Stimulated activated CD4-positive, alpha-beta T cell treated with anti-CD3 and anti-CD28 coated beads, Interleukin-1b, Interleukin-23, amount 100 ng/mL, for 1 hour (primary cell): ENCODE results near the gene SCGB1D2.
"Not testable (repeated sequence)": the region's sequence is repeated elsewhere in the genome, so short reads cannot be mapped to it uniquely, and the experiment has no call there.

Experiments used
- DNase-seq, 2 donors: peaks; one replicate each; pipeline ENCODE4 v3.0.0-alpha.2; 2020; ENCODE audit warnings: low read depth in 2 of 2

SCGB1D2 gene, protein sequence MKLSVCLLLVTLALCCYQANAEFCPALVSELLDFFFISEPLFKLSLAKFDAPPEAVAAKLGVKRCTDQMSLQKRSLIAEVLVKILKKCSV

DNA sequence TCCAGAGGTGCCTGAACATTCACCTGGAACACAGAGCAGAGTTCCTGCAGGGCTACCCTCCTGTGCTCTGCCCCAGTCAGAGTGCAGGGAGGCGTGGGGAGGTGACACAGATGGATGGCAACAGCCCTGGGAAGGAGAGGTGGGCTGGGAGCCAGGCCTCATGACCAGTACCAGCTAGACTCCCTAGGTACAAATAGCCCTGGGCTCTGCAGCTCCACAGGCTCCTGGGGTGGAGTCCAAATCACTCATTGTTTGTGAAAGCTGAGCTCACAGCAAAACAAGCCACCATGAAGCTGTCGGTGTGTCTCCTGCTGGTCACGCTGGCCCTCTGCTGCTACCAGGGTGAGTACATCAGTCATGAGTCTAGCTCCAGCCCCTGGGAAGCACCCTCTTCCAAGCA, at the start of gene SCGB1D2:
SCGB1D2 (plus strand) TSS at position 219 of the 400 bp plus-strand sequence; CDS start at position 288, 69 bp downstream.
- no peak for DNase-seq

DNA sequence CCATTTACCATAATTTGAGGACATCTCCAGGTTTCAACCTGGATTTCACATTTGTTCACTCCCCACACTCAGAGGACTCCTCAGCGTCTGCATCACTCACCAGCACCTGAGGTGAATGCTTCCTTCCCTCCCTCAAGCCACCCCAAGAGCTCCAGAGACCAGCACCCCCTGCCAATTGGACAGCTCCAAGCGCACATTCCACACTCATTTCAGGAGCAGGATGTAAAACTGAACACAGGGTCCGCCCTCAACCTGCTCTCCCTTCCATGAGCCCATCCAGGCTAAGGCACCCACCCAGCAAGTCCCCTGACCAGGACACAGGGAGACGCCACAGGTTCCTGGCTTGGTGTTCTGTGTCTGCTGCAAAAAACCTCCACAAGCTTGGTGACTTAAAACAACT, 48.1 kb upstream of the SCGB1D2 start:
- DNase-seq = no peak

DNA sequence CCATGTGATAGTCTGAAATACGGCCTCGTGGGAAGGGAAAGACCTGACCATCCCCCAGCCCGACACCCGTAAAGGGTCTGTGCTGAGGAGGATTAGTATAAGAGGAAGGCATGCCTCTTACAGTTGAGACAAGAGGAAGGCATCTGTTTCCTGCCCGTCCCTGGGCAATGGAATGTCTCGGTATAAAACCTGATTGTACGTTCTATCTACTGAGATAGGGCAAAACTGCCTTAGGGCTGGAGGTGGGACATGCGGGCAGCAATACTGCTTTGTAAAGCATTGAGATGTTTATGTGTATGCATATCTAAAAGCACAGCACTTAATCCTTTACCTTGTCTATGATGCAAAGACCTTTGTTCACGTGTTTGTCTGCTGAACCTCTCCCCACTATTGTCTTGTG, 47.0 kb upstream of the SCGB1D2 start:
- not testable (repeated sequence) for DNase-seq

DNA sequence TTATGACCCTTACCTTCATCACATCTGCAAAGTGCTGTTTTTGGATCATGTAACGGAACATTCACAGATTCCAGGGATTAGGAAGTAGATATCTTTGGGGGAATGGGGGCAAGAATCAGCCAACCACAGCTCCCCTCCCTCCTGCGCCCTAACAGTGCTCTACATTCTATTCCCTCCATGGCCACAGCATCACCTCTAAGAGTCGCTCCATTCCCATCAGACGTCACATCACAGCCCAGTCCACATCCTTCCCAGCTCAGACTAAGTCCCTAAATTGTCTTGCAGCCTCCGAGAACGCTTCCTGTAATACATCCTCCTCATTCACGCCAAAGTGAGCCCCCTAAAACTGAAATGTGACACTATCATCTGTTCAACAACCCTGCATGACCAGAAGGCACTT, 46.1 kb upstream of the SCGB1D2 start:
- DNase-seq = no peak

DNA sequence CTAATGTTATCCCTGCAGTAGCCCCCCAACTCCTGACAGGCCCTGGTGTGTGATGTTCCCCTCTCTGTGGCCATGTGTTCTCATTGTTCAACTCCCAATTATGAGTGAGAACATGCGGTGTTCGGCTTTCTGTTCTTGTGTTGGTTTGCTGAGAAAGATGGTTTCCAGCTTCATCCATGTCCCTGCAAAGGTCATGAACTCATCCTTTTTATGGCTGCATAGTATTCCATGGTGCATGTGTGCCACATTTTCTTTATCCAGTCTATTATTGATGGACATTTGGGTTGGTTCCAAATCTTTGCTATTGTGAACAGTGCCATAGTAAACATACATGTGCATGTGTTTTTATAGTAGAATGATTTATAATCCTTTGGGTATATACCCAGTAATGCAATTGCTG, 44.6 kb upstream of the SCGB1D2 start:
- DNase-seq = not testable (repeated sequence)

DNA sequence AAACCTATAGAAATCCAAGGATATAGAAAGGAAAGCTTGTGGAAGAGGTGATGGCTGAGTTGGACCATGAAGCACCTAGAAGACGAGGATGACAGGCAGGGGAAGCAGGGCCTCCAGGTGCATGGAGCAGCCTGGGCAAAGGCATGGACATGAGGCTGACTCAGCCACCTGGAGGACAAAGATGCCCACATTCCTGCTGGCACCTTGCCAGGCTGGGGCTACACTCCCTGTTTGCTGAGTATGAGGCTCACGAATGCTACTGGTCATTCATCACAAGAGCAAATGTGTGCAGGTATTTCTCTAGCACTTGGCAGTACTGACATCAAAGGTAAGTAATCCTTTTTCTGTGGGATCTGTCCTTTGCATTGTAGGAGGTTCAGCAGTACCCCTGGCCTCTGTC, 40.7 kb upstream of the SCGB1D2 start:
- no peak for DNase-seq

DNA sequence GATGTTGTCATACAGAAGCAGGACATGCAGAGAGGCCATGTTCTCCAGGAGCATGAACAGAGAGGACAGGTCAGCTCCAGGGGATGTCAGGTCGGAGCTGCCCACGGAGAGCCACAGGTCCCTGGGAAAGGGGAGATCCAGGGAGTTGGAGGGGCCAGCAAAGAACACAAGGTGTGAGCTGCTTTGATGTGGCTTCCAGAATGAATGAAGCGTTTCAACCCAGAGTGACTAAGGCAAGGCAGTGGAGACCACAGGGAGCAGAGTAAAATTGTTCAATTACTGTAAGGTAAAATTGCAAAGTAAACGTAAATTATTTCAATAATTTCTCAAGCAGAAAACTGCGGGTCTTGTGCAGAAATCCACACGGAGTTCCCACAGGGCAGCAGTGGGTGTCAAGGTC, 39.1 kb upstream of the SCGB1D2 start:
- DNase-seq = no peak

DNA sequence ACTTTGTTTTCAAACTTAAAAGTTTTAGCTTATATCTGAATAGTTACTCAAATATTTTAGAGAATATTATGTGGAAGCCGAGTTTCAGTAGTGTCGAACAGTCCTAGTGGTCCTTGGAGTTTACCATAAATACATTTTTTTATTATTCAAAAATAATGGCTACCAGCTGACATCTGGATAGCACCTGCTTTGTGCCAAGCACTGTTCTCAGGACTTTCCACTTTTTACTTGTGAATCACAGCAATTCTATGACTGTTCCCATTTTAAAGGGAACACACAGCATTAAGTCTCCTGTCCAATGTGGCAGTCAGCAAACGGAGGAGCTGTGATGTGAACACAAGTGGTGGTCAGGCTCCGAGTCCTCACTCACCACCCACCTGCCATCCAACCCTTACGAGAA, 37.6 kb upstream of the SCGB1D2 start:
- DNase-seq = no peak

DNA sequence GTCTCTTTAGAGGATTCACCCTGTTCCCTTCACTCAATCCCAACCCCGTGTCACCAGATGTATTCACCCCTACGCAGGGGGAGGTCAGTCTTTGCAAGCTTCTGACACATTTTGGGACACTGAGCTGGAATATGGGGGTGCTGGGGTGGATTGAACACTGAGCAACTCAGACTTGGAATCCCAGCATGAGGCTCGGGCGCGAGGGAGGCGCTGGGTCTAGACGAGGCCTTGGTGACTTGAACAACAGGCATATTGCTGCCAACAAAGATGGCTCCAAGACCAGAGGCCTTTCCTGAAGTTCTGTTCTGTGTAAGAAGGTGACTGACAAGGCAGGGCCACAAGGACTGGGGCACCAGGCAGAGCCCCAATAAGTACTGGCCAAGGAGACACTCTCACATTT, 36.6 kb upstream of the SCGB1D2 start:
- no peak for DNase-seq

DNA sequence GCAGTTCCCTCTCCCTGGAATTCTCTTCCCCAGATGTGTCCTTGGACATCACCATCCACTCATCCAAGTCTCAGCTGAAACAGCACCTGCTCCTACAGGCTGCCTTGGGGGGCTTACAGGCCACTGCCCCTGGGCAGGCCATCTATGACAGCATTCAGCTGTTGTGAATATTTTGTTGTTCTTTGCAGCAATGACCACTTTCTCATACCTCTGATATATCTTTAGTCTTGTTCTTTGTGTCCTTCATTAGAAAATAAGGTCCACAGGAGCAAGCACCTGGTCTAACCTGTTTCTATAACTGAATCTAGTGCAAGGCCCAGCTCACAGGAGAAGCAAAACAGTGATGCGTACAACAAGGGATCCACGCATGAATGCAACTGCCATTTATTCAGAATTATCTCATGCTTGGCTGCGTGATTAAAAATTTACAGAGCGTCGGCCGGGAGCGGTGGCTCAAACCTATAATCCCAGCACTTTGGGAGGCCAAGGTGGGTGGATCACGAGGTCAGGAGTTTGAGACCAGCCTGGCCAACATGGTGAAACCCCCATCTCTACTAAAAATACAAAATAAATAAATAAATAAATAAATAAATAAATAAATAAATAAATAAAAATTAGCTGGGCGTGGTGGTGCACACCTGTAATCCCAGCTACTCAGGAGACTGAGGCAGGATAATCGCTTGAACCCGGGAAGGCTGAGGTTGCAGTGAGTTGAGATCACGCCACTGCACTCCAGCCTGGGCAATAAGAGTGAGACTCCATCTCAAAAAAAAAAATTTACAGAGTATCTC, 35.6 kb upstream of the SCGB1D2 start:
- DNase-seq = not testable (repeated sequence)

DNA sequence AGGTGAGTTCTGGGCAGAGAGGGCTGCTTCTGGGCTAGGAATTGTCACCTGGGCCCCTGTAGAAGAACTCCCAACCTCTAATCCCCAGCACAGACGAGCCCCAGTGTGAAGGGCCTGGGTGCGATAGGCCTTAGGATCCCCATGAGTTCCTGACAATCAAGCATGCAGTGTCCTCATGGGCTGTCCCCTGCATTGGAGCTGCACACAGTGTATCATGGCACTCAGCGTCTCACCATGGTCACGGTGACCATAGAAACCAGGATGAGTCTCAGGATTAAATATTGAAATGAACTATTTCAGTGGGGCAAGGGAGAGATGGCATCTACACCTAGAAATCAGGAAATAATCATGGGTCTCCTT, 33.3 kb upstream of the SCGB1D2 start:
- no peak for DNase-seq

DNA sequence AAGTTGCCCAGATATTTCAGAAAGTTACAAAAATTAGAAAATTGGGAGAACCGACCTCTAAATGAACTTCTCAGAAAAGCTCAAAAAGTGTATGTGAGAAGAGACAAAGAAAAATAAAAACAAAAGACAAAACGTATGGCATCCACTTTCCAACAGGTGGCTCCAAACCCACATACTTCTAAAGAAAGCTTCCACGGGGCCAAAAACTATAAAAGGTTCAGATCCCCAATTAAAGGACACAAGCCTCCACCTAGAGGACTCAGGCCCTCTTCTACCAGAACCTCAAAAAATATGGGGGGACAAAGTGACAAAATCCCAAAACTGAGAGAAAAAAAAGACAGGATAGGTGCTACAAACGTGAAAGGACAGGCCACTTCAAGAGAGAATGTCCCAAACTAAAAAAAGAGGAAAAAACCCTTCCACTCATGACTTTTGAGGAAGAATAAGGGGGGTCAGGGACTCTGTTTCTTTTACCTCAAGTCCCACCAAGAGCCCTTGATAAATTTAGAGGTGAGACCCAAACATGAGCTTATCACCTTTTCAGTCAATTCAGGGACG, 24.8 kb upstream of the SCGB1D2 start:
- DNase-seq = no peak

DNA sequence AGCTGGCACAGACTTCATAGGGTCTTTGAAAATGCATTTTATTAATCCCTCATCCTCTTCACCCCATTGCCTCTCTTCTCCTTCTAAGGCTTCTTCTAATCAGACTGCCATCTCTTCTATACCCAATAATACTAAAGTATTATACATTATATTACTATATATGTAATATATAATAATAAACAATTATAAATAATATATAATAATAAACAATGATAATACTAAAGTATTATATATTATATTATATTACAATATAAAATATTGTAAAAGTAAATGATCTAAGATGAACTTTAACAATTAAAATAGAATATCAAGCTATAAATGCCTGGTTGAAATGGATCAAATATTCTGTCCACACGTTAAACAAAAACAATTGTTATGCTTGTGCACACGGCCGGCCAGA, 20.5 kb upstream of the SCGB1D2 start:
- DNase-seq = no peak

DNA sequence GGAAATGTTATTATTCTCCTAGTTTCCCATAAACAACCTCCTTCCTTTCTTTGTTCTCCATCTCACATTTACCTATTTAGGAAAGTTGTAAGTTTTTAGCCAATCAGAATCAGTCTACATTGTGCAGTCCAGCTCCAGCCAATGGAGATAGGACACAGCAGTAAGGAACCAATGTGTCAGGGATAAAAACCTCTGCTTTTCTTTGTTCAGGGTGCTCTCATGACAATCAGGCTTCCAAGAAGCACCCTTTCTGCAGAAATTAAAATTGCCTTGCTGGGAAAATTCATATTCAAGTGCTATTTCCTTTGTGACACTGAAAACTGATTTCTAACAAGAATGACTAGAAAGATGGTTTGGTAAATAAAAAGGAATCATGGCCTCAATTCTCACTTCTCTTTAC, 18.9 kb upstream of the SCGB1D2 start:
- no peak for DNase-seq

DNA sequence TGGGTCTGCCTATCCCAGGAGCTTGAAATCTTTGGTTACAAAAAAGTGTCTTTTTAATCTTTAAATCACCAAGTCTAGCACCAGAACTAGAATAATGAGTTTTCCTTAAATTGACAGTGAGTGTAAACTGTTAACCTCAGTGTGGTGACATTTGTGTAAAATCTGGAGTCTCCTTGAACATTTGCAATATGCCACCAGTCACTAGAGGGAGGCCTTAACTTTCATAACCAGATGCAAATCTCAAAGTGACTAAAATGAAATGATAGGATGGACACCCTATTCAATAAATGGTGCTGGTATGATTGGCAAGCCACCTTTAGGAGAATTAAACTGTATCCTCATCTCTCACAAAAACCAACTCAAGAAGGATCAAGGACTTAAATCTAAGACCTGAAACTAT, 8.3 kb upstream of the SCGB1D2 start:
- no peak for DNase-seq

DNA sequence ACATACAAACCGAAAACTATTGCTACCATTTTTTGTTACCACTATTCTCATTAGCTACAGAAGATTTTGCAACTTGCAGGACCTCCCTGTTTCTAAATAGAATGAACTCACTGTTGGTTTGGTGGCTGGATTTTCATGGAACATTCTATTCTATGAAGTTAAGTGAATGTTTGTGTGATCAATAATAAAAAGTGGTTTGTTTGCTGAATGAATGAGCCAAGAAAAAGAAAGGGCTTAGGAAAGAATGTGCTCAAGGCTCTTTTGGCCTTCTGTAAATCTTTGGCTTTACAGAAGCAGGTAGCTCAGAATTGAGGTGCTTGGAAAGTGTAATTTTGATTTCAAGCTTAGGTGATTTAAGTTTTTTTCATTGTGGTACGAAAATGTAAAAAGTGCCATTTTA, 5.9 kb upstream of the SCGB1D2 start:
- DNase-seq = no peak

DNA sequence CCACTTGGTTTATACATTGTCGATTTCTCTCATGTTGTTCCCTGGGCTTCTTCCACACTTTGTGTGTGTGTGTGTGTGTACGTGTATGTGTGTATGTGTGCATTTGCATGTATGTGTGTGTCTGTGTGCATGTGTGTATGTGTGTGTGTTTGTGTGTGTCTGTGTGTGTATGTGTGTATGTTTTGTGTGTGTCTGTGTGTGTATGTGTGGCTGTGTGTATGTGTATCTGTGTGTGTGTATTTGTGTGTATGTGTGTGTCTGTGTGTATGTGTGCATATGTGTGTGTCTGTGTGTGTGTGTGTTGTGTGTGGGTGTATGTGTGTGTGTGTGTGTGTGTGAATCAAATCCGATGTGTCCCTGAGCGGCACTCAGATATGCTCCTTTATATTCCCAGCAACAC, 4.5 kb upstream of the SCGB1D2 start:
- no peak for DNase-seq

DNA sequence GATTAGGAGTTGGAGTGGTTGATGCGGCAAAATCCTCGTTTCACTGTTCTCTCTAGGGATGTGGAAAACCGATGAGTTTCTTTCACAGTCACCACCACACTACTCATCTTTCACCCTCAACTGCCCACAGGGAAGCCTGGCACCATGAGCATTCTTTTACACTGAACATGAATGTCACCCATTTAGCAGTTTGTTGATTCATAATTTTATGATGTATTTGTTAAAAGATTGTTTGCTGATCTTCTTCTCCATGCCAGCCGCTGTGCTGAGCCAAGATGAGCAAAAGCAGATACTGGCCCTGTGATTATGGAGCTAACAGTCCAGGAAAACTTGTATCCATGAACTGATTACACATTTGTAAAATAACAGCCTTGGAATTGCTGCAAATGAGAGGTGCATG, 3.9 kb upstream of the SCGB1D2 start:
- no peak for DNase-seq

DNA sequence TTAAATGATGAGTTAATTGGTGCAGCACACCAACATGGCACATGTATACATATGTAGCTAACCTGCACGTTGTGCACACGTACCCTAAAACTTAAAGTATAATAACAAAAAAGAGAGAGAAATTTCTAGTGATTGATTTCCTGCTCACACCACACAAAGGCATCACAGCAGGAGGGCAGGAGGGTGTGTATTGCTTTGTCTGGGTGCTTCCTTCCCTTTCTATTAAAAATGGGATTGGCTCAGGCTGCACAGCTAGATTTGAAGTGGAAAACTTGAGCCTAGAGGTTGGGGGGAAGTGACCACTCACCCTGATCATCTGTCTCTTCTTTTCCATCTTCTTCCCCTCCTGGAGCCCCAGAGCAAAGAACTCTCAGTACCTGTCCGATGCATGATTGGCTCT, 944 bp upstream of the SCGB1D2 start:
- no peak for DNase-seq

DNA sequence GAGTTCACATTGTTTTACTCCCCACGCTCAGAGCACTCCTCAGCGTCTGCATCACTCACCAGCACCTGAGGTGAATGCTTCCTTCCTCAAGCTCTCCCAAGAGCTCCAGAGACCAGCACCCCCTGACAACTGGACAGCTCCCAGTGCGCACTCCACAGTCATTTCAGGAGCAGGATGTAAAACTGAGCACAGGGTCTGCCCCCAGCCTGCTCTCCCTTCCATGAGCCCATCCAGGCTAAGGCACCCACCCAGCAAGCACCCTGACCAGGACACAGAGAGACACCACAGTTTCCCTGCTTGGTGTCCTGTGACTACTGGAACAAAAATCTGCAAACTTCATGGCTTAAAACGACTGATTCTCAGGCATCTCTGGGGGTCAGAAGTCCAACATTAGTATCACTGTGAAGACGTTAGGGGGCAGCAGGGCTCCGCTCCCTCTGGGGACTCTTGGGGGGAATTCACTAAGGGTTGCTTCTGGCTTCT, 3.3 kb downstream of the SCGB1D2 start:
- DNase-seq = no peak

DNA sequence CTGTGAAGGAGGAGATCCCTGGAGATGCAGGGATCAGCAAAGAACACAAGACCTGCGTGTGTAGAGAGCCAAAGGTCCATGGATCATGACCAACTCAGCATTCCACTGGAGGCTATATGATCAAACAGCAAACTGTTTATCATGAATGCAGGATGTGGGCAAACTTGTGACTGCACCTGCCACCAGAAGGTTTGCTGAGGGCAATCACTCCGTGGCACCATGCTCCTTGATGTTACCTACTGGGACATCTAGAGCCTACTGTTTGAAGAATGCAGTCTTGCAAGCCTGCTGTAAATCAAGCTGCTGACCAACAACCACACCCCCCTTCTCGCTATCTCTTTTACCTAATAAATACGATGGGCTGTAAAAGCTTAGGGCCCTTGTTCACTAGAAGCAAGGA, 9.7 kb downstream of the SCGB1D2 start:
- DNase-seq = no peak

DNA sequence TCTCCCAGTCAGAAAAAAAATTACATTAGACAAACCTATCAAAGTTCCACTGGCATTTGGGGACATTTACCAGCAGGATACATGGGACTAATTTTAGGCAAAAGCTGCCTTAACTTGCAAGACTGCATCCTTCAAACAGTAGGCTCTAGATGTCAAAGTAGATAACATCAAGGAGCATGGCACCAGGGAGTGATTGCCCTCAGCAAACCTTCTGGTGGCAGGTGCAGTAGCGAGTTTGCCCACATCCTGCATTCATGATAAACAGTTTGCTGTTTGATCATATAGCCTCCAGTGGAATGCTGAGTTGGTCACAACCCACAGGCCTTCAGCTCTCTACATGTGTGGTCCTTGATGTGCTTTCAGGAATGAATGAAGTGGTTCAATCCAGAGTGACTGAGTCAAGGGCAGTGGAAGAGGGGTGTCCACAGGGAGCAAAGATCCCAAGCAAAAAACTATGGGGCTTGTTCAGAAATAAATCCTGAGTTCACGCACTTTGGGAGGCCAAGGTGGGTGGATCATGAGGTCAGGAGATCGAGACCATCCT, 12.0 kb downstream of the SCGB1D2 start:
- DNase-seq = no peak

DNA sequence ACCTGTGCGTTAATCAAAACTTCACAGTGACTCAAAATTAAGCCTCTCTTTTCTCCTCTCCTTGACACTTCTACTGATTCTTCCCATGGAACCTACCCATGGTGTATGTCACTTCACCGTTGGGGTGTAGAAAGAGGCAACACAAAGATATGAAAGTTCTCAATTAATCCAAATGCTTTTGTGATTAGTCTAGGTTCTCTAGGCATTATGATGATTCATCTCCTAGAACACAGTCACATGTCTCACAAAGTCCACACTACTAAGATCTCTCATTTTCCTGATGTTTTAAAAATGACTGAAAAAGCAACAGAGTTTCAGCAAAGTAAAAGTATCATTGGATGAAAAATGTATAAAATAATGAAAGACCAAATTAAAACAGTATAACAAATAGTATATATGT, 14.2 kb downstream of the SCGB1D2 start:
- DNase-seq = no peak
